H1 (cell line): ENCODE data around the gene OR9A2. TPM values are rescaled to one million over a fixed set of nuclear protein-coding genes. Genes with fewer than 3 reads are reported as not detected.

ENCODE experiments used
- CTCF ChIA-PET: fragments of 300-600 bp; sonication (Branson Sonifier 250); formaldehyde crosslinking; loops from one replicate; lab custom pipeline; 2021; ENCODE audit not compliant: partially characterized antibody; lab: Charles Lee
- POLR2A ChIA-PET: fragments of 300-600 bp; sonication (Branson Sonifier 250); formaldehyde crosslinking; loops from one replicate; lab custom pipeline; 2021; ENCODE audit warnings: inconsistent platforms; ENCODE audit not compliant: partially characterized antibody; lab: Charles Lee
- DNase-seq, 2 experiments: peaks; one replicate each; pipeline versions ENCODE4 v3.0.0 to v3.0.0-alpha.2; 2010 to 2022; ENCODE audit warnings: low spot score in 2 of 2, low read depth in 1 of 2, mixed read lengths in 1 of 2
- FAIRE-seq: peaks from 2 replicates; lab custom pipeline; 2011; peaks lifted over from hg19 to GRCh38; lab: Jason Lieb, UNC
- H2AFZ ChIP-seq: 2 replicates; pipeline ENCODE4 v1.8.1; 2012; ENCODE audit warnings: low read length, inconsistent platforms
- H2AK5ac ChIP-seq: 2 replicates; pipeline ENCODE4 v1.6.1; 2013; ENCODE audit warnings: low read depth, low read length
- H2BK120ac ChIP-seq: replicated peaks from 2 replicates; pipeline ENCODE3; 2013; ENCODE audit warnings: low read depth, low read length, inconsistent platforms
- H2BK12ac ChIP-seq: 2 replicates; pipeline ENCODE4 v1.6.1; 2013; ENCODE audit warnings: low read depth, low read length
- H2BK15ac ChIP-seq: 2 replicates; pipeline ENCODE4 v1.6.1; 2013; ENCODE audit warnings: low read length
- H2BK20ac ChIP-seq: 2 replicates; pipeline ENCODE4 v1.6.1; 2013; ENCODE audit warnings: low read length
- H2BK5ac ChIP-seq: 2 replicates; pipeline ENCODE4 v1.6.1; 2013; ENCODE audit warnings: low read depth, low read length
- H3K14ac ChIP-seq: 2 replicates; pipeline ENCODE4 v1.6.1; 2013; ENCODE audit warnings: inconsistent platforms; ENCODE audit not compliant: insufficient read length
- H3K18ac ChIP-seq: 2 replicates; pipeline ENCODE4 v1.6.1; 2013; ENCODE audit warnings: low read length; ENCODE audit errors: extremely low read depth
- H3K23ac ChIP-seq: 2 replicates; pipeline ENCODE4 v1.6.1; 2013; ENCODE audit warnings: inconsistent platforms; ENCODE audit not compliant: insufficient read length
- H3K23me2 ChIP-seq: 2 replicates; pipeline ENCODE4 v1.6.1; 2013; ENCODE audit warnings: low read depth, low read length
- H3K27ac ChIP-seq: 2 replicates; pipeline ENCODE4 v1.6.1; 2011; ENCODE audit warnings: low read depth, low read length, inconsistent platforms
- H3K27me3 ChIP-seq, 4 experiments: replicated peaks in 1 of 4; 1 replicate in 1 of 4; 2 replicates in 3 of 4; pipeline versions ENCODE4 v1.6.1 to v1.8.1; 2011 to 2013; ENCODE audit warnings: low read length in 3 of 4, mild to moderate bottlenecking in 3 of 4, inconsistent platforms in 2 of 4, mixed read lengths in 2 of 4, moderate library complexity in 1 of 4; ENCODE audit not compliant: control insufficient read depth in 3 of 4, insufficient read depth in 3 of 4; ENCODE audit errors: extremely low read depth in 1 of 4
- H3K36me3 ChIP-seq, 4 experiments: 2 replicates each; pipeline versions ENCODE4 v1.6.1 to v1.8.1; 2011 to 2013; ENCODE audit warnings: mild to moderate bottlenecking in 4 of 4, low read length in 3 of 4, moderate library complexity in 2 of 4, control low read depth in 1 of 4, inconsistent platforms in 1 of 4; ENCODE audit not compliant: insufficient read depth in 4 of 4, control insufficient read depth in 2 of 4
- H3K4ac ChIP-seq: replicated peaks from 2 replicates; pipeline ENCODE3; 2013; ENCODE audit warnings: low read length, low read depth, mixed read lengths, inconsistent platforms; ENCODE audit not compliant: insufficient read length
- H3K4me1 ChIP-seq, 4 experiments: replicated peaks in 1 of 4; 1 replicate in 1 of 4; 2 replicates in 3 of 4; pipeline versions ENCODE4 v1.6.1 to v1.8.1; 2011 to 2013; ENCODE audit warnings: low read length in 3 of 4, inconsistent platforms in 2 of 4, mixed read lengths in 1 of 4; ENCODE audit not compliant: insufficient read depth in 4 of 4, control insufficient read depth in 3 of 4
- H3K4me2 ChIP-seq, 2 experiments: 2 replicates each; pipeline versions ENCODE4 v1.6.1 to v1.8.1; 2011 to 2013; ENCODE audit warnings: low read depth in 2 of 2, low read length in 2 of 2, control low read depth in 1 of 2, inconsistent platforms in 1 of 2, mild to moderate bottlenecking in 1 of 2; ENCODE audit not compliant: insufficient read depth in 1 of 2
- H3K4me3 ChIP-seq, 4 experiments: fragments of 200-600, 300-600 bp in 1 of 4; sonication (generic), shearing (Covaris generic), sonication (Bioruptor Twin) in 1 of 4; 2 replicates each; pipeline versions ENCODE4 v1.5.1 to v1.8.1; 2011 to 2016; ENCODE audit warnings: low read length in 4 of 4, low read depth in 3 of 4, control low read depth in 2 of 4, inconsistent platforms in 2 of 4, mild to moderate bottlenecking in 2 of 4, mixed read lengths in 1 of 4, moderate library complexity in 1 of 4; ENCODE audit not compliant: insufficient read depth in 2 of 4; ENCODE audit errors: extremely low read depth in 1 of 4
- H3K56ac ChIP-seq: replicated peaks from 2 replicates; pipeline ENCODE3; 2013; ENCODE audit warnings: low read depth, mild to moderate bottlenecking, mixed read lengths, low read length, inconsistent platforms; ENCODE audit not compliant: insufficient read length
- H3K79me1 ChIP-seq: 2 replicates; pipeline ENCODE4 v1.6.1; 2013; ENCODE audit warnings: low read depth, low read length, control low read depth
- H3K79me2 ChIP-seq, 2 experiments: 2 replicates each; pipeline versions ENCODE4 v1.6.1 to v1.8.1; 2012 to 2013; ENCODE audit warnings: low read length in 2 of 2, mild to moderate bottlenecking in 2 of 2, inconsistent platforms in 1 of 2; ENCODE audit not compliant: insufficient read depth in 2 of 2, control insufficient read depth in 1 of 2
- H3K9ac ChIP-seq, 4 experiments: replicated peaks in 1 of 4; 1 replicate in 1 of 4; 2 replicates in 3 of 4; pipeline versions ENCODE4 v1.6.1 to v1.8.1; 2011 to 2013; ENCODE audit warnings: low read depth in 3 of 4, low read length in 3 of 4, control low read depth in 2 of 4, mild to moderate bottlenecking in 2 of 4, moderate library complexity in 2 of 4, inconsistent platforms in 1 of 4; ENCODE audit errors: extremely low read depth in 1 of 4
- H3K9me3 ChIP-seq, 2 experiments: 2 replicates each; pipeline versions ENCODE4 v1.6.1 to v1.8.1; 2012 to 2013; ENCODE audit warnings: mild to moderate bottlenecking in 2 of 2, moderate library complexity in 2 of 2, control low read depth in 1 of 2, inconsistent platforms in 1 of 2, low read depth in 1 of 2, low read length in 1 of 2, mixed read lengths in 1 of 2; ENCODE audit not compliant: insufficient read depth in 2 of 2
- H4K20me1 ChIP-seq, 2 experiments: replicated peaks in 1 of 2; 2 replicates each; pipeline versions ENCODE3 to v1.8.1; 2011 to 2013; ENCODE audit warnings: inconsistent platforms in 2 of 2, low read length in 2 of 2, mild to moderate bottlenecking in 1 of 2; ENCODE audit not compliant: insufficient read depth in 2 of 2, control insufficient read depth in 1 of 2
- H4K5ac ChIP-seq: 2 replicates; pipeline ENCODE4 v1.6.1; 2013; ENCODE audit warnings: low read length, low read depth, mixed read lengths, inconsistent platforms; ENCODE audit not compliant: insufficient read length
- H4K8ac ChIP-seq: 2 replicates; pipeline ENCODE4 v1.8.0; 2013; ENCODE audit warnings: mild to moderate bottlenecking, moderate library complexity, low read length, inconsistent platforms; ENCODE audit not compliant: insufficient read depth; ENCODE audit errors: extremely low read depth
- H4K91ac ChIP-seq: replicated peaks from 2 replicates; pipeline ENCODE3; 2013; ENCODE audit warnings: low read length, mixed read lengths, inconsistent platforms; ENCODE audit not compliant: insufficient read length
- CEBPB ChIP-seq: IDR thresholded peaks from 2 replicates; pipeline ENCODE4 v1.6.1; 2012; ENCODE audit warnings: low read depth, low read length
- EP300 ChIP-seq, 2 experiments: IDR thresholded peaks; 1 replicate in 1 of 2; 2 replicates in 1 of 2; pipeline ENCODE4 v1.6.1; 2011 to 2012; ENCODE audit warnings: low read depth in 2 of 2, low read length in 2 of 2, mild to moderate bottlenecking in 2 of 2, borderline replicate concordance in 1 of 2, inconsistent platforms in 1 of 2, moderate library complexity in 1 of 2
- GABPA ChIP-seq: IDR thresholded peaks from 2 replicates; pipeline ENCODE4 v1.6.1; 2011; ENCODE audit warnings: mild to moderate bottlenecking, low read length, moderate library complexity, borderline replicate concordance; ENCODE audit not compliant: insufficient read depth
- HDAC2 ChIP-seq, 2 experiments: fragments of 300-600 bp in 1 of 2; sonication (generic) in 1 of 2; IDR thresholded peaks; 2 replicates each; pipeline ENCODE4 v1.6.1; 2011 to 2012; ENCODE audit warnings: low read depth in 2 of 2, low read length in 2 of 2, mild to moderate bottlenecking in 2 of 2, moderate library complexity in 2 of 2, borderline replicate concordance in 1 of 2, inconsistent platforms in 1 of 2
- JUN ChIP-seq: IDR thresholded peaks from 2 replicates; pipeline ENCODE4 v1.6.1; 2011; ENCODE audit warnings: low read depth, mild to moderate bottlenecking, improper control_type of control experiment, low read length
- KDM4A ChIP-seq: IDR thresholded peaks from one replicate; pipeline ENCODE4 v1.7.1; 2012; ENCODE audit warnings: low read depth, mild to moderate bottlenecking, moderate library complexity, low read length, inconsistent platforms; ENCODE audit not compliant: severe bottlenecking
- POLR2A ChIP-seq, 2 experiments: IDR thresholded peaks; 1 replicate in 1 of 2; 2 replicates in 1 of 2; pipeline ENCODE4 v1.6.1; 2011; ENCODE audit warnings: low read depth in 2 of 2, low read length in 2 of 2, mild to moderate bottlenecking in 2 of 2; ENCODE audit errors: control extremely low read depth in 1 of 2
- POLR2AphosphoS5 ChIP-seq: IDR thresholded peaks from 2 replicates; pipeline ENCODE4 v1.6.1; 2011; ENCODE audit warnings: low read depth, low read length
- RXRA ChIP-seq: IDR thresholded peaks from 2 replicates; pipeline ENCODE4 v1.6.1; 2011; ENCODE audit warnings: low read depth, mild to moderate bottlenecking, low read length, moderate library complexity; ENCODE audit not compliant: insufficient read depth
- SAP30 ChIP-seq: fragments of 300-600 bp; sonication (generic); IDR thresholded peaks from 2 replicates; pipeline ENCODE4 v1.7.1; 2012; ENCODE audit warnings: low read length, moderate library complexity, mild to moderate bottlenecking, inconsistent platforms; ENCODE audit not compliant: insufficient read depth, insufficient replicate concordance
- SP1 ChIP-seq: IDR thresholded peaks from 2 replicates; pipeline ENCODE4 v1.6.1; 2011; ENCODE audit warnings: low read depth, low read length
- SRF ChIP-seq: IDR thresholded peaks from 2 replicates; pipeline ENCODE4 v1.6.1; 2011; ENCODE audit warnings: mild to moderate bottlenecking, low read depth, low read length, moderate library complexity
- TAF1 ChIP-seq: IDR thresholded peaks from 2 replicates; pipeline ENCODE4 v1.6.1; 2011; ENCODE audit warnings: mild to moderate bottlenecking, low read depth, low read length
- YY1 ChIP-seq: IDR thresholded peaks from 2 replicates; pipeline ENCODE4 v1.6.1; 2011; ENCODE audit warnings: low read depth, mild to moderate bottlenecking, low read length
- ZNF274 ChIP-seq: IDR thresholded peaks from 2 replicates; pipeline ENCODE4 v1.7.0; 2012; ENCODE audit warnings: low read length, borderline replicate concordance; ENCODE audit errors: extremely low read depth
- WGBS, 2 experiments: shearing (Covaris generic) in 1 of 2; methylation state at CpG; one replicate each; pipeline versions ENCODE4 v1.1.6 to v1.1.7; 2013 to 2015; ENCODE audit warnings: low lambda C conversion rate in 2 of 2, mixed read lengths in 2 of 2, inconsistent platforms in 1 of 2, low coverage in 1 of 2, missing lambda C conversion rate in 1 of 2; ENCODE audit not compliant: insufficient replicate concordance in 2 of 2, insufficient coverage in 1 of 2, insufficient read length in 1 of 2; ENCODE audit errors: extremely low coverage in 1 of 2, missing lambda C conversion rate in 1 of 2; 5-methylcytosine and 5-hydroxymethylcytosine counted together
- polyA plus RNA-seq, 7 experiments: library from polyadenylated mRNA; depleted of rRNA in 3 of 7; stranded (reverse) in 5 of 7; unstranded in 2 of 7; fragments of >200 nt in 5 of 7; fragments of 200-250 nt in 2 of 7; gene quantifications; 1 replicate in 5 of 7; 2 replicates in 1 of 7; 4 replicates in 1 of 7; pipeline versions ENCODE4 v1.2.1 to v1.2.3, GENCODE V29; 2011 to 2013; ENCODE audit warnings: missing spikeins in 2 of 7, mixed read lengths in 2 of 7
- total RNA-seq: library from RNA; stranded (reverse); fragmentation: NEBNext Ultra II Directional; extraction: Animal tissue kit (Norgen Biotek cat#: 25700); gene quantifications from 2 replicates; pipeline ENCODE4 v1.2.1, GENCODE V29; 2021

The OR9A2 gene
- total and polyA plus RNA-seq, 2 of the 8 experiments (the other 6 are each of a cell fraction or from before 2014, with no cell fraction given) = not detected

- CTCF ChIA-PET = interaction anchor here (0.6 to 14.3 kb wide), 6 partner anchors 11 to 217 kb away, joined by 3 to 332 read pairs (median 4); no protein-coding TSS in a partner anchor
- no peak overlapping the region for H2AFZ ChIP-seq
- no peak for FAIRE-seq
- TF ChIP-seq ZNF274 (no peak), RXRA (no peak), GABPA (no peak), POLR2AphosphoS5 (no peak), SAP30 (no peak), JUN (no peak), SP1 (no peak), SRF (no peak), YY1 (no peak), HDAC2 (IDR thresholded peaks at IDR 0.05; ENCODE audit: borderline replicate concordance in 1 of 2, low read depth in 2 of 2, low read length in 2 of 2) (no peak), POLR2A (IDR thresholded peaks at IDR 0.05; ENCODE audit: control extremely low read depth in 1 of 2, low read depth in 2 of 2, low read length in 2 of 2) (no peak), CEBPB (no peak), EP300 (IDR thresholded peaks at IDR 0.05; ENCODE audit: borderline replicate concordance in 1 of 2, low read depth in 2 of 2, low read length in 2 of 2) (no peak), TAF1 (no peak), KDM4A (no peak)
Measured at GRCh38 chr7:142997456-142997989, 29.4 kb downstream of the OR9A2 start.

More at GRCh38 chr7:142997456-142997989, 29.4 kb downstream of the OR9A2 start:
- Histone ChIP-seq H3K27me3 (no peaks in the 10 kb centered on the region), H3K36me3 (no peaks in the 10 kb centered on the region), H3K27ac (no peak overlapping the region), H3K18ac (no peak overlapping the region), H3K14ac (no peak overlapping the region), H3K23me2 (no peaks in the 10 kb centered on the region), H3K4me1 (no peaks in the 10 kb centered on the region), H2AK5ac (no peak overlapping the region), H3K9ac (no peak overlapping the region), H4K91ac (no peak overlapping the region), H2BK15ac (no peak overlapping the region), H3K79me1 (no peaks in the 10 kb centered on the region), H3K23ac (no peak overlapping the region), H4K8ac (no peak overlapping the region), H3K4me2 (no peak overlapping the region), H3K56ac (no peak overlapping the region), H2BK5ac (no peak overlapping the region), H3K4me3 (no peak overlapping the region), H2BK20ac (no peak overlapping the region), H3K79me2 (no peaks in the 10 kb centered on the region), H4K20me1 (no peaks in the 10 kb centered on the region), H2BK12ac (no peak overlapping the region), H2BK120ac (no peak overlapping the region), H3K9me3 (no peaks in the 10 kb centered on the region; a peak in 1 of 4 replicates), H4K5ac (no peak overlapping the region), H3K4ac (no peak overlapping the region)
- POLR2A ChIA-PET = no interaction called here
- WGBS, 2 experiments = 74% methylated on average over 4 of the region's 4 CpGs; no CpG with 5 or more reads in 1 of the 2 experiments
- DNase-seq = no peak
